ENCODE measurements around the gene DZIP1. TPM values are rescaled to one million over a fixed set of nuclear protein-coding genes. Genes with fewer than 3 reads are reported as not detected.

DZIP1 gene
- polyA plus RNA-seq, 1 donor (not counting 4 experiments of a cell fraction or from before 2014, with no cell fraction given): 1.4 TPM

GRCh38 chr13:95652821-95653220 is 8.3 kb upstream of the DZIP1 start:
- no peaks in the 10 kb centered on the region for H4K20me1 ChIP-seq (ENCODE audit: control insufficient read depth, extremely low read depth, insufficient read depth, low read length)
- no peaks in the 10 kb centered on the region for H3K9me1 ChIP-seq (ENCODE audit: control insufficient read depth, extremely low read depth, insufficient read depth, low read length)
- peaks cover 6% of the 10 kb centered on the region for H3K27me3 ChIP-seq (ENCODE audit: control insufficient read depth, extremely low read depth, insufficient read depth, low read length)
- no peak overlapping the region for H3K27ac ChIP-seq (ENCODE audit: control insufficient read depth, insufficient read depth, low read length)
- DNase-seq (ENCODE audit: low read depth, low spot score) (no peak), FAIRE-seq (no peak)
- no peaks in the 10 kb centered on the region for H3K9me3 ChIP-seq (ENCODE audit: control insufficient read depth, low read depth, low read length)
- no peak overlapping the region for H3K4me3 ChIP-seq (ENCODE audit: control insufficient read depth in 2 of 3, extremely low read depth in 1 of 3, insufficient read depth in 2 of 3, low read depth in 1 of 3, low read length in 3 of 3)
- H2AFZ ChIP-seq (ENCODE audit: control insufficient read depth, low read length): no peak overlapping the region
- no peak overlapping the region for H3K4me2 ChIP-seq (ENCODE audit: control insufficient read depth, extremely low read depth, insufficient read depth, low read depth, low read length)
- dilution Hi-C loops (cut with MboI; ENCODE audit: extremely low pct_ligation_motif_present, low sequenced_read_pairs): no loop called here
- H3K9ac ChIP-seq (ENCODE audit: control insufficient read depth, extremely low read depth, insufficient read depth, low read length): no peak overlapping the region
- no peaks in the 10 kb centered on the region for H3K4me1 ChIP-seq (ENCODE audit: control insufficient read depth, extremely low read depth, insufficient read depth, low read length)
- no peak for TF ChIP-seq EZH2 (IDR thresholded peaks at IDR 0.05; ENCODE audit: low read length)
- TF ChIP-seq, protein P1, sequence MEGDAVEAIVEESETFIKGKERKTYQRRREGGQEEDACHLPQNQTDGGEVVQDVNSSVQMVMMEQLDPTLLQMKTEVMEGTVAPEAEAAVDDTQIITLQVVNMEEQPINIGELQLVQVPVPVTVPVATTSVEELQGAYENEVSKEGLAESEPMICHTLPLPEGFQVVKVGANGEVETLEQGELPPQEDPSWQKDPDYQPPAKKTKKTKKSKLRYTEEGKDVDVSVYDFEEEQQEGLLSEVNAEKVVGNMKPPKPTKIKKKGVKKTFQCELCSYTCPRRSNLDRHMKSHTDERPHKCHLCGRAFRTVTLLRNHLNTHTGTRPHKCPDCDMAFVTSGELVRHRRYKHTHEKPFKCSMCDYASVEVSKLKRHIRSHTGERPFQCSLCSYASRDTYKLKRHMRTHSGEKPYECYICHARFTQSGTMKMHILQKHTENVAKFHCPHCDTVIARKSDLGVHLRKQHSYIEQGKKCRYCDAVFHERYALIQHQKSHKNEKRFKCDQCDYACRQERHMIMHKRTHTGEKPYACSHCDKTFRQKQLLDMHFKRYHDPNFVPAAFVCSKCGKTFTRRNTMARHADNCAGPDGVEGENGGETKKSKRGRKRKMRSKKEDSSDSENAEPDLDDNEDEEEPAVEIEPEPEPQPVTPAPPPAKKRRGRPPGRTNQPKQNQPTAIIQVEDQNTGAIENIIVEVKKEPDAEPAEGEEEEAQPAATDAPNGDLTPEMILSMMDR (optimal IDR thresholded peaks at IDR 0.05 in 1 of 3, IDR thresholded peaks at IDR 0.05 in 1 of 3, conservative IDR thresholded peaks at IDR 0.05 in 1 of 3; ENCODE audit: extremely low read depth in 1 of 3, insufficient read depth in 2 of 3, low read length in 3 of 3): no peak
- no peaks in the 10 kb centered on the region for H3K36me3 ChIP-seq (ENCODE audit: control insufficient read depth in 2 of 2, extremely low read depth in 1 of 2, insufficient read depth in 2 of 2, low read length in 2 of 2)
- H3K79me2 ChIP-seq (ENCODE audit: control insufficient read depth, insufficient read depth, low read length): no peaks in the 10 kb centered on the region

DNA sequence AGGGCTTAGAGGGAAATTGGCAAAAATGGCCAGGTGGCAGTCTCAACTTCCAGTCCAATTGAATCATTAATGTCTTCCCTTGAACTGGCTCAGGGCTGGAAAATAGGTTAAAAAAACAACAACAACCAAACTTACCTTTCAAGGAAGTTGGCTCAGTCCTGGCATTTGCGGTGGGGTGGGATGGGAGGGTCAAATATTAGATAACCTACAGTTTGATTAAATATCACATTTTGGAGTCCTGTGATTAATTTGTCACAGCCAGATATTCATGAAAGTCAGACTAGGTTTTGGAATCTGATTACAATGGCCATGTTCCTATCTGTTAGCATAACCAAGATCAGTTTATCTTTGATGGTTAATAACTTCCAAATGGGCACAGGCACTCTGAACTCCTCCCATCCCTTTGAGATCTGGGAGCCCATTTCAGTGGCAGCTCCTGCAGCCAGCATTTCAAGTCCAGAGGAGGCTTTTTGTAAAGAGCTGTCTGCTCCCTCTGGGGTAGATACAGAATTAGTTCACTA is 7.8 kb upstream of the DZIP1 start:
- Histone ChIP-seq H3K4me1 (ENCODE audit: control insufficient read depth, extremely low read depth, insufficient read depth, low read length) (no peaks in the 10 kb centered on the region), H3K9me3 (ENCODE audit: control insufficient read depth, low read depth, low read length) (no peaks in the 10 kb centered on the region), H3K36me3 (ENCODE audit: control insufficient read depth in 2 of 2, extremely low read depth in 1 of 2, insufficient read depth in 2 of 2, low read length in 2 of 2) (no peaks in the 10 kb centered on the region), H3K27ac (ENCODE audit: control insufficient read depth, insufficient read depth, low read length) (no peak overlapping the region), H3K27me3 (ENCODE audit: control insufficient read depth, extremely low read depth, insufficient read depth, low read length) (peaks cover 6% of the 10 kb centered on the region), H3K79me2 (ENCODE audit: control insufficient read depth, insufficient read depth, low read length) (no peaks in the 10 kb centered on the region), H3K9me1 (ENCODE audit: control insufficient read depth, extremely low read depth, insufficient read depth, low read length) (no peaks in the 10 kb centered on the region), H4K20me1 (ENCODE audit: control insufficient read depth, extremely low read depth, insufficient read depth, low read length) (no peaks in the 10 kb centered on the region), H3K4me3 (ENCODE audit: control insufficient read depth in 2 of 3, extremely low read depth in 1 of 3, insufficient read depth in 2 of 3, low read depth in 1 of 3, low read length in 3 of 3) (no peak overlapping the region), H2AFZ (ENCODE audit: control insufficient read depth, low read length) (no peak overlapping the region), H3K4me2 (ENCODE audit: control insufficient read depth, extremely low read depth, insufficient read depth, low read depth, low read length) (no peak overlapping the region), H3K9ac (ENCODE audit: control insufficient read depth, extremely low read depth, insufficient read depth, low read length) (no peak overlapping the region)
- TF ChIP-seq EZH2 (IDR thresholded peaks at IDR 0.05; ENCODE audit: low read length): no peak
- TF ChIP-seq, protein P1 (optimal IDR thresholded peaks at IDR 0.05 in 1 of 3, IDR thresholded peaks at IDR 0.05 in 1 of 3, conservative IDR thresholded peaks at IDR 0.05 in 1 of 3; ENCODE audit: extremely low read depth in 1 of 3, insufficient read depth in 2 of 3, low read length in 3 of 3): no peak
- DNase-seq (ENCODE audit: low read depth, low spot score) (no peak), FAIRE-seq (no peak)
- dilution Hi-C loops (cut with MboI; ENCODE audit: extremely low pct_ligation_motif_present, low sequenced_read_pairs): no loop called here
